HepG2 (cell line): Measurements from ENCODE around the gene LRP1B. TPM values are rescaled to one million over a fixed set of nuclear protein-coding genes. Genes with fewer than 3 reads are reported as not detected.

Source experiments
- ATAC-seq: fragments of 200-7000 bp; cut with Tn5 transposase; 3 replicates; pipeline ENCODE4 v1.9.1; 2020; ENCODE audit warnings: mild to moderate bottlenecking, moderate library complexity
- BruUV-seq: library from RNA; stranded (reverse); fragments of 400-500 nt; replicated peaks from 2 replicates; lab custom pipeline; 2021; lab: Mats Ljungman, UMichigan
- CTCF ChIA-PET: fragments of 300-600 bp; formaldehyde crosslinking; extraction: SDS; loops from one replicate; lab custom pipeline; 2021; ENCODE audit warnings: low total read pairs, inconsistent platforms, low intra/inter-chr PET ratio; lab: Yijun Ruan, JAX
- POLR2A ChIA-PET: fragments of 350-600 bp; sonication (Branson Sonifier 250); formaldehyde crosslinking; loops from one replicate; lab custom pipeline; 2020; ENCODE audit warnings: antibody characterized with exemption, inconsistent platforms; lab: Yijun Ruan, JAX
- DNase-seq: peaks from one replicate; pipeline ENCODE4 v3.0.0-alpha.2; 2015; ENCODE audit warnings: low spot score
- FAIRE-seq: peaks from 3 replicates; lab custom pipeline; 2011; peaks lifted over from hg19 to GRCh38; lab: Jason Lieb, UNC
- H2AFZ ChIP-seq: one replicate; pipeline ENCODE4 v1.6.1; 2011; ENCODE audit warnings: low read length, inconsistent platforms
- H3K27ac ChIP-seq: fragments of 300-600 bp; 3 replicates; pipeline ENCODE4 v1.8.0; 2011; ENCODE audit warnings: mixed run types, mild to moderate bottlenecking, mixed read lengths, low read length, inconsistent platforms; ENCODE audit not compliant: insufficient read depth; ENCODE audit errors: extremely low read length
- H3K27me3 ChIP-seq, 2 experiments: fragments of 200-600 bp in 1 of 2; 2 replicates in 1 of 2; 3 replicates in 1 of 2; pipeline versions ENCODE4 v1.6.0 to v1.8.0; 2011; ENCODE audit warnings: low read length in 2 of 2, mild to moderate bottlenecking in 2 of 2, moderate library complexity in 2 of 2, inconsistent platforms in 1 of 2; ENCODE audit not compliant: insufficient read depth in 2 of 2, control insufficient read depth in 1 of 2
- H3K36me3 ChIP-seq, 2 experiments: fragments of 200-600 bp in 1 of 2; replicated peaks in 1 of 2; 2 replicates in 1 of 2; 3 replicates in 1 of 2; pipeline versions ENCODE4 v1.5.1 to v1.8.0; 2011; ENCODE audit warnings: low read length in 2 of 2, inconsistent platforms in 1 of 2; ENCODE audit not compliant: insufficient read depth in 2 of 2, control insufficient read depth in 1 of 2
- H3K4me1 ChIP-seq: 2 replicates; pipeline ENCODE4 v1.5.1; 2012; ENCODE audit warnings: low read length, inconsistent platforms; ENCODE audit not compliant: insufficient read depth
- H3K4me2 ChIP-seq: 2 replicates; pipeline ENCODE4 v1.6.0; 2011; ENCODE audit warnings: low read depth, low read length, inconsistent platforms
- H3K4me3 ChIP-seq, 3 experiments: fragments of 200-600 bp in 1 of 3; sonication (generic), shearing (Covaris generic) in 1 of 3; replicated peaks in 1 of 3; 2 replicates each; pipeline ENCODE4 v1.5.1; 2011 to 2016; ENCODE audit warnings: low read length in 3 of 3, inconsistent platforms in 2 of 3, low read depth in 2 of 3, mild to moderate bottlenecking in 2 of 3, control low read depth in 1 of 3, mixed read lengths in 1 of 3; ENCODE audit not compliant: insufficient read depth in 1 of 3
- H3K79me2 ChIP-seq: one replicate; pipeline ENCODE4 v1.6.1; 2011; ENCODE audit warnings: low read length, inconsistent platforms; ENCODE audit not compliant: insufficient read depth
- H3K9ac ChIP-seq: 2 replicates; pipeline ENCODE4 v1.6.0; 2011; ENCODE audit warnings: mild to moderate bottlenecking, low read depth, low read length, inconsistent platforms; ENCODE audit not compliant: insufficient read depth
- H3K9me3 ChIP-seq: 2 replicates; pipeline ENCODE4 v1.5.1; 2012; ENCODE audit warnings: mild to moderate bottlenecking, low read length
- H4K20me1 ChIP-seq: 2 replicates; pipeline ENCODE4 v1.6.0; 2011; ENCODE audit warnings: inconsistent platforms, mild to moderate bottlenecking, low read length, moderate library complexity; ENCODE audit not compliant: insufficient read depth
- EHMT2 ChIP-seq: fragments of 200-600 bp; sonication (generic); IDR thresholded peaks from 2 replicates; pipeline ENCODE4 v1.7.0; 2017; ENCODE audit warnings: antibody characterized with exemption, low read depth, low read length, borderline replicate concordance
- JDP2 ChIP-seq: sonication (generic); formaldehyde crosslinking; IDR thresholded peaks from 2 replicates; pipeline ENCODE4 v1.8.1; 2022; ENCODE audit warnings: missing genetic modification reagents, borderline replicate concordance
- JUND ChIP-seq: sonication (generic); formaldehyde crosslinking; IDR thresholded peaks from 2 replicates; pipeline ENCODE4 v1.8.0; 2022; ENCODE audit warnings: mild to moderate bottlenecking, missing genetic modification reagents
- KLF13 ChIP-seq: sonication (generic); formaldehyde crosslinking; IDR thresholded peaks from 2 replicates; pipeline ENCODE4 v1.4.0; 2020; ENCODE audit warnings: mild to moderate bottlenecking, missing genetic modification reagents
- MAF1 ChIP-seq: sonication (generic); formaldehyde crosslinking; IDR thresholded peaks from 2 replicates; pipeline ENCODE4 v1.5.0; 2020; ENCODE audit warnings: missing genetic modification reagents, borderline replicate concordance
- MBD4 ChIP-seq: IDR thresholded peaks from 2 replicates; pipeline ENCODE4 v1.6.1; 2012; ENCODE audit warnings: low read length, inconsistent platforms, borderline replicate concordance
- NAIF1 ChIP-seq: sonication (generic); formaldehyde crosslinking; IDR thresholded peaks from 2 replicates; pipeline ENCODE4 v1.5.0; 2020; ENCODE audit warnings: mild to moderate bottlenecking, missing genetic modification reagents, borderline replicate concordance
- PTBP1 ChIP-seq: fragments of 200-400 bp; formaldehyde crosslinking; IDR thresholded peaks from 2 replicates; pipeline ENCODE4 v1.6.1; 2018; ENCODE audit warnings: low read length, low read depth; ENCODE audit not compliant: poor library complexity, severe bottlenecking
- RFXAP ChIP-seq: sonication (generic); formaldehyde crosslinking; IDR thresholded peaks from 2 replicates; pipeline ENCODE4 v1.4.0; 2020; ENCODE audit warnings: missing genetic modification reagents, borderline replicate concordance
- ZBTB33 ChIP-seq: sonication (generic); formaldehyde crosslinking; IDR thresholded peaks from 2 replicates; pipeline ENCODE4 v1.4.0; 2020; ENCODE audit warnings: missing genetic modification reagents
- ZIK1 ChIP-seq: sonication (generic); formaldehyde crosslinking; IDR thresholded peaks from 2 replicates; pipeline ENCODE4 v1.5.0; 2020; ENCODE audit warnings: mild to moderate bottlenecking, low read depth, missing genetic modification reagents, borderline replicate concordance
- ZNF121 ChIP-seq: sonication (generic); formaldehyde crosslinking; IDR thresholded peaks from 2 replicates; pipeline ENCODE4 v1.5.0; 2020; ENCODE audit warnings: mild to moderate bottlenecking, missing genetic modification reagents
- ZNF30 ChIP-seq: sonication (generic); formaldehyde crosslinking; IDR thresholded peaks from 2 replicates; pipeline ENCODE4 v1.5.0; 2020; ENCODE audit warnings: mild to moderate bottlenecking, missing genetic modification reagents
- WGBS: methylation state at CpG from one replicate; pipeline ENCODE4 v1.1.6; 2017; ENCODE audit warnings: low lambda C conversion rate; 5-methylcytosine and 5-hydroxymethylcytosine counted together
- in situ Hi-C: cut with HindIII; loops from 2 replicates; pipeline ENCODE4 v1.10.0; 2017; ENCODE audit warnings: low pct_unique_long_range_greater_than_20kb; ENCODE audit not compliant: extremely low pct_ligation_motif_present
- intact Hi-C: fragments of 100-400 bp; cut with micrococcal nuclease; formaldehyde crosslinking; loops from one replicate; pipeline ENCODE4 v1.10.0; 2022; ENCODE audit not compliant: unreplicated experiment
- polyA plus RNA-seq, 8 experiments: library from polyadenylated mRNA; depleted of rRNA in 3 of 8; stranded (reverse) in 7 of 8; unstranded in 1 of 8; fragments of >200 nt; fragmentation: Illumina TruSeq in 4 of 8; extraction: Trizol in 4 of 8; gene quantifications; 2 replicates each; pipeline versions ENCODE4 v1.2.1 to v1.2.3, GENCODE V29; 2011 to 2016; ENCODE audit warnings: low read depth in 4 of 8, missing spikeins in 1 of 8, mixed read lengths in 1 of 8; ENCODE audit not compliant: insufficient read depth in 1 of 8
- total RNA-seq, 5 experiments: library from RNA; depleted of rRNA; stranded (reverse); fragments of >200 nt; fragmentation: Illumina TruSeq; extraction: Trizol; gene quantifications; 2 replicates each; pipeline ENCODE4 v1.2.3, GENCODE V29; 2016; ENCODE audit warnings: low read depth in 1 of 5
- TF ChIP-seq, protein P1 (sequence below): sonication (generic); formaldehyde crosslinking; IDR thresholded peaks from 2 replicates; pipeline ENCODE4 v1.5.1; 2020; ENCODE audit warnings: missing genetic modification reagents, mild to moderate bottlenecking, borderline replicate concordance

The LRP1B gene
- total and polyA plus RNA-seq, 2 of the 13 experiments (the other 11 are each of a cell fraction or from before 2014, with no cell fraction given) = 0.04 TPM; not detected in 1

- TF ChIP-seq, protein P1, sequence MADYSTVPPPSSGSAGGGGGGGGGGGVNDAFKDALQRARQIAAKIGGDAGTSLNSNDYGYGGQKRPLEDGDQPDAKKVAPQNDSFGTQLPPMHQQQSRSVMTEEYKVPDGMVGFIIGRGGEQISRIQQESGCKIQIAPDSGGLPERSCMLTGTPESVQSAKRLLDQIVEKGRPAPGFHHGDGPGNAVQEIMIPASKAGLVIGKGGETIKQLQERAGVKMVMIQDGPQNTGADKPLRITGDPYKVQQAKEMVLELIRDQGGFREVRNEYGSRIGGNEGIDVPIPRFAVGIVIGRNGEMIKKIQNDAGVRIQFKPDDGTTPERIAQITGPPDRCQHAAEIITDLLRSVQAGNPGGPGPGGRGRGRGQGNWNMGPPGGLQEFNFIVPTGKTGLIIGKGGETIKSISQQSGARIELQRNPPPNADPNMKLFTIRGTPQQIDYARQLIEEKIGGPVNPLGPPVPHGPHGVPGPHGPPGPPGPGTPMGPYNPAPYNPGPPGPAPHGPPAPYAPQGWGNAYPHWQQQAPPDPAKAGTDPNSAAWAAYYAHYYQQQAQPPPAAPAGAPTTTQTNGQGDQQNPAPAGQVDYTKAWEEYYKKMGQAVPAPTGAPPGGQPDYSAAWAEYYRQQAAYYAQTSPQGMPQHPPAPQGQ (CRISPR knock-in tag) = no peak
- TF ChIP-seq ZIK1 = no peak
- TF ChIP-seq JUND (CRISPR knock-in tag) = no peak
- TF ChIP-seq PTBP1 = no peak
- TF ChIP-seq MBD4 = no peak
- no peak for TF ChIP-seq NAIF1 (CRISPR knock-in tag)
These were observed 518.8 kb downstream of the LRP1B start (continued) for GRCh38 chr2:141611981-141612380.

DNA sequence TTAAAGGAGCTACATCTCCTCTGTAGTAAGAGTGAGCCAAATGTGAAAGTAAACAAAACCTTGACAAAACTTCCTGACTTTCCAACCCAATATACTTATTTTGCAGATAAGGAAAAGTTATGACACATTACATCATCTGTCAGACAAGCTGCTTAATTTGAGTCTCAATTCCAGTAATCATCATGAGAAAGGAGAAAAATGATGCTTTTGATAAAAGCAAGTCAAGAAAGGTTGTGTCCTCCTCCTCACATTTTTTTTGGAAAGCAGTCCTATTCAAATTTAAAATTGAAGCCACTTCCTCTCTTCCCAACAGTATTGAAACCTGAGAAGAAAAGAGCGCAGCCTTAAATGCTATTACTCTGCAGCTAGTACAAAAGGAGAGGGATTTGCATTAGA lies 519.6 kb downstream of the LRP1B start:
- Histone ChIP-seq H3K4me1 (no peaks in the 10 kb centered on the region), H2AFZ (no peak overlapping the region), H3K9ac (no peak overlapping the region), H3K4me3 (no peak overlapping the region), H3K27me3 (no peaks in the 10 kb centered on the region), H3K27ac (no peak overlapping the region), H3K4me2 (no peak overlapping the region), H4K20me1 (no peaks in the 10 kb centered on the region), H3K79me2 (no peaks in the 10 kb centered on the region), H3K36me3 (no peaks in the 10 kb centered on the region), H3K9me3 (no peaks in the 10 kb centered on the region)
- ChIA-PET POLR2A (no interaction called here), CTCF (no interaction called here)
- DNase-seq (no peak), ATAC-seq (no peak), FAIRE-seq (no peak)
- in situ Hi-C loops = no loop called here
- intact Hi-C loops = no loop called here
- no TSS peak for BruUV-seq
- WGBS = 7% methylated on average over 1 of the region's 1 CpG
- TF ChIP-seq ZBTB33 (CRISPR knock-in tag) (no peak), KLF13 (CRISPR knock-in tag) (no peak), RFXAP (CRISPR knock-in tag) (no peak), ZNF121 (CRISPR knock-in tag) (no peak), ZNF30 (CRISPR knock-in tag) (no peak), EHMT2 (no peak), JDP2 (CRISPR knock-in tag) (no peak), MAF1 (CRISPR knock-in tag) (no peak)
